Upper lobe of left lung (tissue), 4 donors: Measurements from ENCODE around the gene HSD11B1L.

ENCODE experiments used
- EP300 ChIP-seq, 4 donors: sonication (generic); formaldehyde crosslinking; IDR thresholded peaks; one replicate each; pipeline ENCODE4 v1.5.1; 2017; ENCODE audit warnings: antibody characterized with exemption in 4 of 4, control low read depth in 2 of 4
- POLR2A ChIP-seq, 4 donors: fragments of 450-650 bp; IDR thresholded peaks; one replicate each; pipeline ENCODE4 v1.5.1; 2016 to 2017; ENCODE audit warnings: antibody characterized with exemption in 4 of 4, mild to moderate bottlenecking in 2 of 4
- POLR2AphosphoS5 ChIP-seq, 2 donors: sonication (generic); formaldehyde crosslinking; IDR thresholded peaks; one replicate each; pipeline ENCODE4 v1.5.1; 2017; ENCODE audit warnings: antibody characterized with exemption in 2 of 2
- TF ChIP-seq, protein P1 (sequence below), 6 experiments: fragments of 450-650 bp in 4 of 6; fragments of 200-600 bp in 2 of 6; sonication (generic) in 2 of 6; IDR thresholded peaks; one replicate each; pipeline ENCODE4 v1.5.1; 2016 to 2019; ENCODE audit warnings: antibody characterized with exemption in 6 of 6

DNA sequence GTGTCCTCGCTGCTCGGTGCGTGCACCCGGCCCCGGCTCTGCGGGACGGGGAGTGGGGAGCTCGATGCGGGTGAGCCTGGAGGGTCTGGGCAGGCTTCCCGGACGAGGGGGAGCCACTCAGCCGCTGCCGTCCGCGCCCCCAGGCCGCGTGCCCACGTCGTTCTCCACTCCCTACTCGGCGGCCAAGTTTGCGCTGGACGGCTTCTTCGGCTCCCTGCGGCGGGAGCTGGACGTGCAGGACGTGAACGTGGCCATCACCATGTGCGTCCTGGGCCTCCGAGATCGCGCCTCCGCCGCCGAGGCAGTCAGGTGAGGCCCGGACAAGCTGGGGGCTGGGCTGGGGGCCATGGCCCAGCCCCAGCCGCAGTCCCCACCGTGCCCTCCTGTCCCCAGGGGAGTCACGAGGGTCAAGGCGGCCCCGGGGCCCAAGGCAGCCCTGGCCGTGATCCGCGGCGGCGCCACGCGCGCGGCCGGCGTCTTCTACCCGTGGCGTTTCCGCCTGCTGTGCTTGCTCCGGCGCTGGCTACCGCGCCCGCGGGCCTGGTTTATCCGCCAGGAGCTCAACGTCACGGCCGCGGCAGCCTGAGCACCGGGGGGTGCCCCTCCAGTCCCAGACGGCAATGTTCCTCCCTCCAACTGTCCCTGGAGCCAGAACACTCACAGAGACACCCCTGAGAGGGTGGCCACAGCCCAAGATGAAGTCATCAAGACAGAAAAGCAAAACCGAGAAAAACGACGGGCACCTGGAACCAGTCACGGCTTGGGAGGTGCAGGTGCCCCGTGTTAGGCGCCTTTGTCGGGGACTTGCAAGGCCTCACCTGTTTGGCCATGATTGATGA, 6.8 kb downstream of the HSD11B1L start:
- TF ChIP-seq, protein P1, sequence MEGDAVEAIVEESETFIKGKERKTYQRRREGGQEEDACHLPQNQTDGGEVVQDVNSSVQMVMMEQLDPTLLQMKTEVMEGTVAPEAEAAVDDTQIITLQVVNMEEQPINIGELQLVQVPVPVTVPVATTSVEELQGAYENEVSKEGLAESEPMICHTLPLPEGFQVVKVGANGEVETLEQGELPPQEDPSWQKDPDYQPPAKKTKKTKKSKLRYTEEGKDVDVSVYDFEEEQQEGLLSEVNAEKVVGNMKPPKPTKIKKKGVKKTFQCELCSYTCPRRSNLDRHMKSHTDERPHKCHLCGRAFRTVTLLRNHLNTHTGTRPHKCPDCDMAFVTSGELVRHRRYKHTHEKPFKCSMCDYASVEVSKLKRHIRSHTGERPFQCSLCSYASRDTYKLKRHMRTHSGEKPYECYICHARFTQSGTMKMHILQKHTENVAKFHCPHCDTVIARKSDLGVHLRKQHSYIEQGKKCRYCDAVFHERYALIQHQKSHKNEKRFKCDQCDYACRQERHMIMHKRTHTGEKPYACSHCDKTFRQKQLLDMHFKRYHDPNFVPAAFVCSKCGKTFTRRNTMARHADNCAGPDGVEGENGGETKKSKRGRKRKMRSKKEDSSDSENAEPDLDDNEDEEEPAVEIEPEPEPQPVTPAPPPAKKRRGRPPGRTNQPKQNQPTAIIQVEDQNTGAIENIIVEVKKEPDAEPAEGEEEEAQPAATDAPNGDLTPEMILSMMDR (IDR thresholded peaks at IDR 0.05) = peak in 2 of 6 experiments; percentile 38 to 42
- TF ChIP-seq POLR2A (IDR thresholded peaks at IDR 0.05) = no peak
- TF ChIP-seq POLR2AphosphoS5 (IDR thresholded peaks at IDR 0.05) = no peak
- TF ChIP-seq EP300 (IDR thresholded peaks at IDR 0.05) = no peak
